GM19240 (cell line): ENCODE measurements around the gene BTBD2.
"Not testable (repeated sequence)": the region's sequence is repeated elsewhere in the genome, so short reads cannot be mapped to it uniquely, and the experiment has no call there.

ENCODE experiments used
- DNase-seq: peaks from one replicate; pipeline ENCODE4 v3.0.0; 2011; ENCODE audit warnings: low spot score; ENCODE audit not compliant: insufficient read length

BTBD2 gene

GRCh38 chr19:2040647-2041432 is 25.3 kb upstream of the BTBD2 start:
- no peak for DNase-seq

- DNase-seq, result no peak
Measured at GRCh38 chr19:2039959-2040646, 24.6 kb upstream of the BTBD2 start.

- DNase-seq, result no peak
Measured at GRCh38 chr19:2039089-2039958, 23.8 kb upstream of the BTBD2 start.

- DNase-seq, result no peak
Measured at GRCh38 chr19:2038284-2039088, 23.0 kb upstream of the BTBD2 start.

- no peak for DNase-seq
Measured at GRCh38 chr19:2037651-2038255, 22.2 kb upstream of the BTBD2 start.

GRCh38 chr19:2036424-2036823 is 20.9 kb upstream of the BTBD2 start:
- DNase-seq, result no peak

GRCh38 chr19:2035590-2035991 is 20.1 kb upstream of the BTBD2 start:
- no peak for DNase-seq

- no peak for DNase-seq
Measured at GRCh38 chr19:2034729-2035589, 19.4 kb upstream of the BTBD2 start.

- not testable (repeated sequence) for DNase-seq
Measured at GRCh38 chr19:2034253-2034652, 18.7 kb upstream of the BTBD2 start.

- DNase-seq, result no peak
Measured at GRCh38 chr19:2033825-2034159, 18.3 kb upstream of the BTBD2 start.

GRCh38 chr19:2033115-2033824 is 17.8 kb upstream of the BTBD2 start:
- DNase-seq, result no peak

GRCh38 chr19:2032296-2032941 is 16.9 kb upstream of the BTBD2 start:
- DNase-seq, result no peak

- DNase-seq, result no peak
Measured at GRCh38 chr19:2027361-2027760, 11.8 kb upstream of the BTBD2 start.

- DNase-seq, result no peak
Measured at GRCh38 chr19:2026770-2027169, 11.3 kb upstream of the BTBD2 start.

- no peak for DNase-seq
Measured at GRCh38 chr19:2022289-2022688, 6.8 kb upstream of the BTBD2 start.

GRCh38 chr19:2021453-2022140 is 6.1 kb upstream of the BTBD2 start:
- no peak for DNase-seq

GRCh38 chr19:2018752-2019151 is 3.2 kb upstream of the BTBD2 start:
- no peak for DNase-seq
